ENCODE measurements around the gene SVBP. TPM values are rescaled to one million over a fixed set of nuclear protein-coding genes. Genes with fewer than 3 reads are reported as not detected.

SVBP gene
- total RNA-seq, 4 donors from 2014 or later = 18.6 to 76.0 (median 44.9) TPM

- peaks cover 0 to 38% (median 0%) of the 10 kb centered on the region in 3 donors for H3K36me3 ChIP-seq
- no peaks in the 10 kb centered on the region for H3K9me3 ChIP-seq
- 93% methylated on average over 3 of the region's 3 CpGs for WGBS, 2 donors
- H3K4me1 ChIP-seq = no peaks in the 10 kb centered on the region
- DNase-seq (ENCODE audit: low spot score in 2 of 2) = no peak
- TF ChIP-seq POLR2A (IDR thresholded peaks at IDR 0.05) = no peak
- no peak for TF ChIP-seq CTCF (IDR thresholded peaks at IDR 0.05)
- TF ChIP-seq EP300 (IDR thresholded peaks at IDR 0.05) = no peak
- H3K27me3 ChIP-seq = no peaks in the 10 kb centered on the region
- no peak overlapping the region for H3K4me3 ChIP-seq
- no peak overlapping the region for H3K27ac ChIP-seq
Observed at GRCh38 chr1:42832641-42833240, 15.5 kb upstream of the SVBP start.

GRCh38 chr1:42831273-42831672 is 14.1 kb upstream of the SVBP start:
- Histone ChIP-seq H3K4me3 (no peak overlapping the region), H3K4me1 (no peaks in the 10 kb centered on the region), H3K27ac (no peak overlapping the region), H3K9me3 (no peaks in the 10 kb centered on the region), H3K27me3 (no peaks in the 10 kb centered on the region), H3K36me3 (peaks cover 0 to 37% (median 0%) of the 10 kb centered on the region in 3 donors)
- TF ChIP-seq CTCF (IDR thresholded peaks at IDR 0.05) (no peak), EP300 (IDR thresholded peaks at IDR 0.05) (no peak), POLR2A (IDR thresholded peaks at IDR 0.05) (no peak)
- DNase-seq (ENCODE audit: low spot score in 2 of 2) = no peak

- Histone ChIP-seq H3K27ac (no peak overlapping the region), H3K4me1 (no peaks in the 10 kb centered on the region), H3K9me3 (no peaks in the 10 kb centered on the region), H3K27me3 (no peaks in the 10 kb centered on the region), H3K36me3 (peaks cover 0 to 36% (median 0%) of the 10 kb centered on the region in 3 donors), H3K4me3 (no peak overlapping the region)
- 84 to 85% methylated on average over 17 of the region's 17 CpGs for WGBS, 2 donors
- no peak for DNase-seq (ENCODE audit: low spot score in 2 of 2)
- no peak for TF ChIP-seq EP300 (IDR thresholded peaks at IDR 0.05)
- TF ChIP-seq CTCF (IDR thresholded peaks at IDR 0.05) = no peak
- TF ChIP-seq POLR2A (IDR thresholded peaks at IDR 0.05) = no peak
Observed at GRCh38 chr1:42830631-42831030, 13.4 kb upstream of the SVBP start.

- Histone ChIP-seq H3K4me1 (peaks cover 0 to 16% (median 0%) of the 10 kb centered on the region in 4 donors), H3K9me3 (no peaks in the 10 kb centered on the region), H3K36me3 (peaks cover 0 to 17% (median 0%) of the 10 kb centered on the region in 3 donors), H3K27me3 (no peaks in the 10 kb centered on the region), H3K27ac (no peak overlapping the region), H3K4me3 (no peak overlapping the region)
- no peak for TF ChIP-seq CTCF (IDR thresholded peaks at IDR 0.05)
- no peak for TF ChIP-seq EP300 (IDR thresholded peaks at IDR 0.05)
- no peak for TF ChIP-seq POLR2A (IDR thresholded peaks at IDR 0.05)
- WGBS, 2 donors = 80 to 81% methylated on average over 10 of the region's 10 CpGs
- DNase-seq (ENCODE audit: low spot score in 2 of 2) = no peak
Observed at GRCh38 chr1:42825036-42825851, 8.0 kb upstream of the SVBP start.

- Histone ChIP-seq H3K4me3 (no peak overlapping the region), H3K9me3 (no peaks in the 10 kb centered on the region), H3K27me3 (no peaks in the 10 kb centered on the region), H3K27ac (no peak overlapping the region), H3K4me1 (peaks cover 0 to 16% (median 0%) of the 10 kb centered on the region in 4 donors), H3K36me3 (peaks cover 0 to 11% (median 0%) of the 10 kb centered on the region in 3 donors)
- DNase-seq (ENCODE audit: low spot score in 2 of 2) = no peak
- TF ChIP-seq CTCF (IDR thresholded peaks at IDR 0.05) (no peak), EP300 (IDR thresholded peaks at IDR 0.05) (no peak), POLR2A (IDR thresholded peaks at IDR 0.05) (no peak)
- WGBS, 2 donors = 83 to 89% methylated on average over 4 of the region's 4 CpGs
Observed at GRCh38 chr1:42824481-42825035, 7.4 kb upstream of the SVBP start.
